Tibial nerve (tissue), 4 donors: ENCODE results near the gene CCDC34. TPM values are rescaled to one million over a fixed set of nuclear protein-coding genes. Genes with fewer than 3 reads are reported as not detected.
A peak's percentile ranks its signal among the peaks of the same experiment; 100 is the strongest.

Experiments used
- DNase-seq, 2 donors: peaks; one replicate each; pipeline ENCODE4 v3.0.0-alpha.2; 2019; ENCODE audit warnings: low spot score in 2 of 2
- H3K27ac ChIP-seq, 4 donors: fragments of 200-600 bp; sonication (generic) in 3 of 4; one replicate each; pipeline ENCODE4 v1.5.1; 2017 to 2019; ENCODE audit warnings: mild to moderate bottlenecking in 1 of 4
- H3K27me3 ChIP-seq, 2 donors: fragments of 200-600 bp; sonication (generic) in 1 of 2; one replicate each; pipeline versions ENCODE4 v1.5.1 to v1.6.0; 2017 to 2019
- H3K36me3 ChIP-seq, 3 donors: fragments of 200-600 bp; sonication (generic); one replicate each; pipeline ENCODE4 v1.5.1; 2018 to 2019
- H3K4me1 ChIP-seq, 4 donors: fragments of 200-600 bp; sonication (generic) in 3 of 4; one replicate each; pipeline ENCODE4 v1.5.1; 2017 to 2019
- H3K4me3 ChIP-seq, 4 donors: fragments of 200-600 bp; sonication (generic) in 3 of 4; one replicate each; pipeline ENCODE4 v1.5.1; 2017 to 2019; ENCODE audit warnings: mild to moderate bottlenecking in 1 of 4, moderate library complexity in 1 of 4
- H3K9me3 ChIP-seq, 4 donors: fragments of 200-600 bp; sonication (generic) in 3 of 4; one replicate each; pipeline ENCODE4 v1.5.1; 2017 to 2019
- EP300 ChIP-seq, 2 donors: sonication (generic); formaldehyde crosslinking; IDR thresholded peaks; one replicate each; pipeline ENCODE4 v1.6.1; 2017; ENCODE audit warnings: antibody characterized with exemption in 2 of 2, mild to moderate bottlenecking in 1 of 2
- POLR2A ChIP-seq, 2 donors: fragments of 450-650 bp; IDR thresholded peaks; one replicate each; pipeline ENCODE4 v1.6.1; 2017; ENCODE audit warnings: antibody characterized with exemption in 2 of 2, mild to moderate bottlenecking in 2 of 2, moderate library complexity in 2 of 2
- WGBS, 2 donors: methylation state at CpG; one replicate each; pipeline ENCODE4 v1.1.5; 2018; 5-methylcytosine and 5-hydroxymethylcytosine counted together
- total RNA-seq, 4 donors: library from RNA; depleted of rRNA; stranded (reverse); fragments of >200 nt; gene quantifications; one replicate each; pipeline ENCODE4 v1.1.0, GENCODE V29; 2016
- TF ChIP-seq, protein P1 (sequence below), 5 experiments: fragments of 200-600 bp in 3 of 5; fragments of 450-650 bp in 2 of 5; sonication (generic) in 3 of 5; IDR thresholded peaks; one replicate each; pipeline ENCODE4 v1.5.1; 2016 to 2019; ENCODE audit warnings: antibody characterized with exemption in 5 of 5, mild to moderate bottlenecking in 3 of 5, moderate library complexity in 2 of 5

Gene CCDC34
- total RNA-seq, 4 donors from 2014 or later = 1.4 to 11.5 (median 4.7) TPM

DNA sequence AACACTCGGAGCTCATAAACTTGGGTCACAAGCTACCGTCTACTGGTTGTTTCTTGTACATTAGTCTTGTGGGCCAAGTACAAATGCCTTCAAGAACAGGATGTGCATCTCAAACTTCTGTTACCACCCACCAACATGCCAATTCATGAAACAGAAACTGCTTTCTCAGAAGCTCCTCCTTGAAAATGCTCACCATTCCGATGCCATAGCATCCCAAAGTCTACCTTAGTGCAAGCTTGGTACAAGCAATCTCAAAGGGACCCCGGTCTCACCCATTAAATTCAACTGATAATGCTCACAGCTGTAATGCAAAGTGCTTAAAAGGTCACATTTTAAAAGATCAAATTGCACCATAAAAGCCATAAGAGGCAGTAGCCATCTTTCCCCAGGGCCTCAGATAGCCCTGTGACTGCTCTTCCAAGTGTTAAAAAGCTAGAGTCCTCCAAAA, 31.8 kb upstream of the CCDC34 start:
- TF ChIP-seq EP300 (IDR thresholded peaks at IDR 0.05) = no peak
- TF ChIP-seq, protein P1, sequence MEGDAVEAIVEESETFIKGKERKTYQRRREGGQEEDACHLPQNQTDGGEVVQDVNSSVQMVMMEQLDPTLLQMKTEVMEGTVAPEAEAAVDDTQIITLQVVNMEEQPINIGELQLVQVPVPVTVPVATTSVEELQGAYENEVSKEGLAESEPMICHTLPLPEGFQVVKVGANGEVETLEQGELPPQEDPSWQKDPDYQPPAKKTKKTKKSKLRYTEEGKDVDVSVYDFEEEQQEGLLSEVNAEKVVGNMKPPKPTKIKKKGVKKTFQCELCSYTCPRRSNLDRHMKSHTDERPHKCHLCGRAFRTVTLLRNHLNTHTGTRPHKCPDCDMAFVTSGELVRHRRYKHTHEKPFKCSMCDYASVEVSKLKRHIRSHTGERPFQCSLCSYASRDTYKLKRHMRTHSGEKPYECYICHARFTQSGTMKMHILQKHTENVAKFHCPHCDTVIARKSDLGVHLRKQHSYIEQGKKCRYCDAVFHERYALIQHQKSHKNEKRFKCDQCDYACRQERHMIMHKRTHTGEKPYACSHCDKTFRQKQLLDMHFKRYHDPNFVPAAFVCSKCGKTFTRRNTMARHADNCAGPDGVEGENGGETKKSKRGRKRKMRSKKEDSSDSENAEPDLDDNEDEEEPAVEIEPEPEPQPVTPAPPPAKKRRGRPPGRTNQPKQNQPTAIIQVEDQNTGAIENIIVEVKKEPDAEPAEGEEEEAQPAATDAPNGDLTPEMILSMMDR (IDR thresholded peaks at IDR 0.05) = no peak
- no peak for TF ChIP-seq POLR2A (IDR thresholded peaks at IDR 0.05)
- no peak for DNase-seq
- Histone ChIP-seq H3K36me3 (no peaks in the 10 kb centered on the region), H3K4me1 (peaks cover 0 to 62% (median 12%) of the 10 kb centered on the region in 4 donors), H3K9me3 (no peaks in the 10 kb centered on the region), H3K4me3 (no peak overlapping the region), H3K27ac (peak overlapping the region in 2 of 4 donors; percentile 15 to 27), H3K27me3 (no peaks in the 10 kb centered on the region)
- 54 to 59% methylated on average over 4 of the region's 4 CpGs for WGBS, 2 donors

DNA sequence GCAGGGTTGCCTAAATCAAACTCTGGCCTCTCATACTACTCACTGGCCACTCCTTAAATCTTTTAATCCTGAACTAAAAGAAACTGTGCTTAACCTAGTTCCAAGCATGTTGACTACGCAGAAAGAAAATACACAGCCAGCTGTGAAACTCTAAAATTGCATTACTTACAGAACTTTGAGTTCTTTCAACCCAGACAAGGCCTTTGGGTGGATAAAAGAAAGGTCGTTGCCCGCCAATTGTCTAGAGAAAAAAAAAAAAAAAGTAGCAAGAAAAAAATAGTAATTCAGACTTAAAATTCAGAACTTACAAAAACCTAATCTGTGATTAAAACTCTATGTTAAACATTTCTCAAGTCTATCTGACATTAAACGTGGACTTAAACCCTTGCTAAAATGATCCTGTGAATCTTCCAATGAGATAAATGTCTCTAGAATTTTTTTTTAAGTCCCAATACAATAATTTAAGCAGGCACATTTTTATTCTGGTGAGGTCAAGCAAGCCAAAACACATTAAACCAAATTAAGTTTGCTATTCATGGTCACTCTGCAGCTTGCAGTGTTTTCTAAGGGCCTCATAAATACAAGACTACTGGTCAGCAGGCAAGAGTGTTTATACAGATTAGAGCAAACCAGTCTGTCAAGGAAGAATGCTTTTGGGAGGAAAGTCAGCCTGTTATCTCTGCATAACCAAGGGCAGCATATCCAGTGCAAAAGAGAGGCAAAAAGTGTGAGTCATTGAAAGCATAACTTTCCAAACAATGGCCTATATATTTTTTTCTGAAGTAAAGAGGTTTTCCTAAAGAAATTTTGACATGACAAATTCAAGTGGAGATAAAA, 29.5 kb upstream of the CCDC34 start:
- Histone ChIP-seq H3K36me3 (no peaks in the 10 kb centered on the region), H3K4me3 (no peak overlapping the region), H3K9me3 (no peaks in the 10 kb centered on the region), H3K4me1 (peaks cover 0 to 66% (median 18%) of the 10 kb centered on the region in 4 donors), H3K27me3 (no peaks in the 10 kb centered on the region), H3K27ac (peak overlapping the region in 2 of 4 donors; percentile 50 to 70)
- no peak for DNase-seq
- WGBS, 2 donors = 69 to 79% methylated on average over 4 of the region's 4 CpGs
- TF ChIP-seq EP300 (IDR thresholded peaks at IDR 0.05) (no peak), POLR2A (IDR thresholded peaks at IDR 0.05) (no peak)
- TF ChIP-seq, protein P1 (IDR thresholded peaks at IDR 0.05) = no peak

DNA sequence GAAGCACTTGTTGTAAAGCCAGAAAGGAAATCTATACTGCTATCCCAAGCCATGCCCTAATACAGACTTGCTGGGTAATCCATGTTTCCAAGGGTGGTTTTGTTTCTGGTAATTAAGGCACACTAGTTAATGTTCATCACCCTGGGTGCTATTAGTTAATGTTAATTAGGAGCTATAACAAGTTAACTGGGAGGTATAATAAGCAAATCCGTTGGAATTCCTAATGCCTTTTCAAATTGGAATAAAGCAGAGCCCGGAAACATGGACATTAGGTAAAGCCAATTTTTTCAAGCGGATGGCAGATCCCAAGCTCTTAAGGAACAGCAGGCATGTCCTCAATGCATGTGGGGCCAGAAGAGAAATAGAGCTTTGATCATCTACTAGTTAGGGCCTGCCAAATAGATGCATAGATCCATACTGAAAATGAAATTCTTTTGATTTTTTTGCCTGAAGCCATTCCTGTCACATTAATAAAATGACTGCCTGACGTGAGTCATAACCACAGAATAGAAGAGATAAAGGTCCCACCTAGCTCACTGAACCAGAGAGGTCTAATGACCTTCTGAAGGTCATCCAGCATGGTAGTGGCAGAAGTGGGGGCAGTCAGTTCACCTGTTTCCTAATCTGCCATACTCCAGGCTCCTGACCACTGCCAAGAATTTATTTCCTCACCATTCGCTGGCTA, 28.5 kb upstream of the CCDC34 start:
- H3K27ac ChIP-seq = peak overlapping the region in 2 of 4 donors; percentile 60 to 79
- peaks cover 0 to 56% (median 15%) of the 10 kb centered on the region in 4 donors for H3K4me1 ChIP-seq

DNA sequence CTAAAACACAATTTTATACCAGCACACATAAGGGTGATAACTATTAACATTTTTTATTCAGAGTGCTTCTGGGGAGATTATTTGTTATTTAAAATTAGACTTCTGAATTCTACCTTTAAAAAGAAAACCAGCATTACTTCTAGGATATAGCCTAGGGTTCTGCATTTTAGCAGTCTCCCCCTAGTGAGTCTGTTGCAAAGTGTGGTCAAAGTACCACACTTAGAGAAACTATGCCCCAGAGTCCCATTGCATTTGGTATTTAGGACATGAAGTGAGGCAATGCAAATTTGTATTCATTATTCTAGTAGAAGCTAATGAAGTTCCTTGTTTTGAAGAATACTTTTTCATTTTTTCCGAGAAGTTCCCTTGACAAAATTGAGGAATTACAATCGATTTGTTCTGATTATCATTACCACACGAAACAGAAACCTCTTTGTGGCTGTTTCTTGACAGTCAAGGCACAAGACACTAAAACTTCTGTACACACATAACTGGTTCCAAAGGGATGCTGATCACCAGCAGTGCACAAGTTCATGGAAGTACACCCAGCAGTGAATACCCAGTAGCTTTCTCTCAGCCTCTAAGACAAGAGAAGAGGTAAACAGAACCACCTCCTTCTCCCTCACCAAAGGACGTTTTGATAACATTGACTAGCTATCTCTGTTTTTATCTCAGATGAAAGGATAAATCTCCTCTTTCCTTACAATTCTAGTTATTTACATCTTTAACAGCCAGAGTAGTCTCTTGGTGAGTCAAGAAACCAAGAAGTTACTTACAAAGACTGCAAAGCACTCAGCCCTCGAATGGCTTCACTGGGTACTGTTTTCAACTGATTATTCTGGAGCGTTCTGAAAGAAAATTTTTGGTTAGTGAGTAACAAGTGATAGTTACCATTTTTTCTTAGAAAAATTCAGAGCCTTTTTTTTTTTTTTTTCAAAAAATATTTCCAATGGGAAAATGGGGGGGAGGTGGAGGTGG, 27.6 kb upstream of the CCDC34 start:
- Histone ChIP-seq H3K27ac (peak overlapping the region in 2 of 4 donors; percentile 60 to 79), H3K27me3 (no peaks in the 10 kb centered on the region), H3K4me1 (peaks cover 0 to 47% (median 15%) of the 10 kb centered on the region in 4 donors), H3K36me3 (no peaks in the 10 kb centered on the region), H3K9me3 (no peaks in the 10 kb centered on the region), H3K4me3 (no peak overlapping the region)
- WGBS, 2 donors = 53 to 61% methylated on average over 6 of the region's 6 CpGs
- DNase-seq = no peak
- no peak for TF ChIP-seq POLR2A (IDR thresholded peaks at IDR 0.05)

More for the DNA sequence above, 28.5 kb upstream of the CCDC34 start:
- TF ChIP-seq, protein P1 (IDR thresholded peaks at IDR 0.05) = no peak
- TF ChIP-seq EP300 (IDR thresholded peaks at IDR 0.05) (no peak), POLR2A (IDR thresholded peaks at IDR 0.05) (no peak)
- 82 to 87% methylated on average over 5 of the region's 5 CpGs for WGBS, 2 donors
- Histone ChIP-seq H3K9me3 (no peaks in the 10 kb centered on the region), H3K36me3 (no peaks in the 10 kb centered on the region), H3K4me3 (no peak overlapping the region), H3K27me3 (no peaks in the 10 kb centered on the region)
- no peak for DNase-seq

DNA sequence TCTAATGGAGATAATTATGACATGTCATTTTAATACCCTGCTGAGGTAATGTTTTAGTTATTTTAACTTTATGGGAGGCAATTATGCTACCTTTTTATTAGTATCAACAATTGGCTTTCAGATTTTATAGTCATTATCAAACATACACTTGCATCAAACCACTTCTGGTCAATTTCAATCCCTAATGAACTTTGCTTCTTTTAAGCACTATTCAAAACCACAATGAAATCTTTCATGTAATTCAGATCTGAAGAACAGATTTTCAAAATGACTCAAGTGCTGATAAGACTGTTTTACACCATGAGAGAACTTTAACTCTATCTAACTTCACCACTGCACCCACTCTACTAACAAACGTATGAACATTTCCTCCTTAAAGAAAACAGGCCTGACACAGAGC, 25.9 kb upstream of the CCDC34 start:
- no peak for DNase-seq
- Histone ChIP-seq H3K4me3 (no peak overlapping the region), H3K27ac (peak overlapping the region in 1 of 4 donors; percentile 79), H3K4me1 (peaks cover 0 to 41% (median 17%) of the 10 kb centered on the region in 4 donors), H3K27me3 (no peaks in the 10 kb centered on the region), H3K36me3 (no peaks in the 10 kb centered on the region), H3K9me3 (no peaks in the 10 kb centered on the region)
- TF ChIP-seq EP300 (IDR thresholded peaks at IDR 0.05) (no peak), POLR2A (IDR thresholded peaks at IDR 0.05) (no peak)
- TF ChIP-seq, protein P1 (IDR thresholded peaks at IDR 0.05) = no peak
- 42 to 51% methylated on average over 1 of the region's 1 CpG for WGBS, 2 donors
